Neural progenitor cell (in vitro differentiated cells): ENCODE data around the gene TREM1. TPM values are rescaled to one million over a fixed set of nuclear protein-coding genes. Genes with fewer than 3 reads are reported as not detected.
"Not testable (repeated sequence)": the region's sequence is repeated elsewhere in the genome, so short reads cannot be mapped to it uniquely, and the experiment has no call there.

ENCODE experiments used
- DNase-seq: peaks from one replicate; pipeline ENCODE4 v3.0.0-alpha.2; 2016; ENCODE audit warnings: low spot score
- H2AFZ ChIP-seq: fragments of 200-600 bp; sonication (generic); replicated peaks from 2 replicates; pipeline ENCODE4 v1.6.1; 2016; ENCODE audit warnings: antibody characterized with exemption
- H3F3A ChIP-seq: fragments of 200-600 bp; sonication (generic); 2 replicates; pipeline ENCODE4 v1.6.1; 2016; ENCODE audit warnings: antibody characterized with exemption, low read depth
- H3K27ac ChIP-seq: fragments of 200-600 bp; sonication (generic); 2 replicates; pipeline ENCODE4 v1.5.1; 2016; ENCODE audit warnings: mild to moderate bottlenecking
- H3K27me3 ChIP-seq: fragments of 200-600 bp; sonication (generic); 2 replicates; pipeline ENCODE4 v1.6.1; 2016; ENCODE audit warnings: mild to moderate bottlenecking, moderate library complexity
- H3K36me3 ChIP-seq: fragments of 200-600 bp; sonication (generic); 2 replicates; pipeline ENCODE4 v1.5.1; 2016
- H3K4me1 ChIP-seq: fragments of 200-600 bp; sonication (generic); 2 replicates; pipeline ENCODE4 v1.6.1; 2016; ENCODE audit warnings: mixed run types
- H3K4me2 ChIP-seq: fragments of 200-600 bp; sonication (generic); 2 replicates; pipeline ENCODE4 v1.6.1; 2016
- H3K4me3 ChIP-seq: fragments of 200-600 bp; sonication (generic); 2 replicates; pipeline ENCODE4 v1.5.1; 2016
- H3K79me2 ChIP-seq: fragments of 200-600 bp; sonication (generic); 2 replicates; pipeline ENCODE4 v1.6.1; 2016; ENCODE audit warnings: low read depth
- H3K9ac ChIP-seq: fragments of 200-600 bp; sonication (generic); 2 replicates; pipeline ENCODE4 v1.6.1; 2016
- H3K9me3 ChIP-seq: fragments of 200-600 bp; sonication (generic); 2 replicates; pipeline ENCODE4 v1.5.1; 2016; ENCODE audit warnings: low read depth
- H4K20me1 ChIP-seq: fragments of 200-600 bp; sonication (generic); 2 replicates; pipeline ENCODE4 v1.6.1; 2016; ENCODE audit warnings: low read depth
- H3K27ac Mint-ChIP-seq: 3 replicates; pipeline ENCODE4 v1.8.0; 2021; ENCODE audit warnings: mixed read lengths
- H3K27me3 Mint-ChIP-seq: 2 replicates; pipeline ENCODE4 v1.8.0; 2022; ENCODE audit warnings: low read depth, mild to moderate bottlenecking, inconsistent platforms, moderate library complexity, mixed read lengths; ENCODE audit not compliant: insufficient read depth
- H3K36me3 Mint-ChIP-seq: 3 replicates; pipeline ENCODE4 v1.8.0; 2021; ENCODE audit warnings: mixed read lengths
- H3K4me1 Mint-ChIP-seq: 3 replicates; pipeline ENCODE4 v1.8.0; 2021; ENCODE audit warnings: mixed read lengths
- H3K4me3 Mint-ChIP-seq: 3 replicates; pipeline ENCODE4 v1.8.0; 2021; ENCODE audit warnings: mild to moderate bottlenecking, moderate library complexity, mixed read lengths
- H3K9me3 Mint-ChIP-seq: 3 replicates; pipeline ENCODE4 v1.8.0; 2020; ENCODE audit warnings: mixed read lengths
- CTCF ChIP-seq: fragments of 200-600 bp; sonication (generic); IDR thresholded peaks from 2 replicates; pipeline ENCODE4 v1.5.1; 2017; ENCODE audit warnings: antibody characterized with exemption, mild to moderate bottlenecking
- EZH2 ChIP-seq: fragments of 200-600 bp; sonication (generic); IDR thresholded peaks from 2 replicates; pipeline ENCODE4 v1.6.1; 2017; ENCODE audit warnings: antibody characterized with exemption, mild to moderate bottlenecking, moderate library complexity
- EZH2phosphoT487 ChIP-seq: fragments of 200-600 bp; sonication (generic); IDR thresholded peaks from 2 replicates; pipeline ENCODE4 v1.6.1; 2017; ENCODE audit warnings: antibody characterized with exemption
- total RNA-seq: library from RNA; depleted of rRNA; stranded (reverse); fragments of >200 nt; gene quantifications from 2 replicates; pipeline ENCODE4 v1.2.3, GENCODE V29; 2015; ENCODE audit warnings: low replicate concordance

The TREM1 gene
- total RNA-seq, 1 donor from 2014 or later, result not detected

- Histone ChIP-seq H3K27ac (no peak overlapping the region), H3F3A (no peaks in the 10 kb centered on the region), H4K20me1 (no peaks in the 10 kb centered on the region), H3K79me2 (no peaks in the 10 kb centered on the region), H3K9me3 (peaks cover 9% of the 10 kb centered on the region), H3K4me1 (no peaks in the 10 kb centered on the region), H3K9ac (no peak overlapping the region), H3K36me3 (no peaks in the 10 kb centered on the region), H2AFZ (no peak overlapping the region), H3K4me2 (no peak overlapping the region), H3K27me3 (no peaks in the 10 kb centered on the region), H3K4me3 (no peak overlapping the region)
- no peak overlapping the region for H3K27ac Mint-ChIP-seq
- no peak for DNase-seq
- H3K4me3 Mint-ChIP-seq, result no peak overlapping the region
- no peak for TF ChIP-seq CTCF
- no peak for TF ChIP-seq EZH2phosphoT487
- no peak for TF ChIP-seq EZH2
- H3K36me3 Mint-ChIP-seq, result no peaks in the 10 kb centered on the region
- H3K9me3 Mint-ChIP-seq, result peaks cover 21% of the 10 kb centered on the region
- no peaks in the 10 kb centered on the region for H3K4me1 Mint-ChIP-seq
- peaks cover 8% of the 10 kb centered on the region for H3K27me3 Mint-ChIP-seq
Measured at GRCh38 chr6:41302638-41303037, 16.2 kb upstream of the TREM1 start.

GRCh38 chr6:41298785-41299502 lies 12.5 kb upstream of the TREM1 start:
- Histone ChIP-seq H3K4me2 (no peak overlapping the region), H2AFZ (no peak overlapping the region), H3F3A (no peaks in the 10 kb centered on the region), H3K79me2 (no peaks in the 10 kb centered on the region), H3K27ac (no peak overlapping the region), H4K20me1 (no peaks in the 10 kb centered on the region), H3K9me3 (peaks cover 9% of the 10 kb centered on the region), H3K9ac (no peak overlapping the region), H3K36me3 (no peaks in the 10 kb centered on the region), H3K27me3 (no peaks in the 10 kb centered on the region), H3K4me3 (no peak overlapping the region), H3K4me1 (no peaks in the 10 kb centered on the region)
- no peak for DNase-seq
- Mint-ChIP-seq H3K4me3 (no peak overlapping the region), H3K9me3 (peaks cover 34% of the 10 kb centered on the region), H3K27ac (no peak overlapping the region), H3K4me1 (peaks cover 15% of the 10 kb centered on the region), H3K27me3 (peaks cover 3% of the 10 kb centered on the region), H3K36me3 (no peaks in the 10 kb centered on the region)
- TF ChIP-seq CTCF, result no peak
- TF ChIP-seq EZH2, result no peak
- no peak for TF ChIP-seq EZH2phosphoT487

- not testable (repeated sequence) for H3F3A ChIP-seq, H3K27ac ChIP-seq, H3K4me1 ChIP-seq, H3K4me3 Mint-ChIP-seq, H3K9me3 ChIP-seq, DNase-seq, H3K27me3 Mint-ChIP-seq, H3K27me3 ChIP-seq, H2AFZ ChIP-seq, H3K36me3 Mint-ChIP-seq, H3K79me2 ChIP-seq, H3K4me3 ChIP-seq, H3K36me3 ChIP-seq, H3K9ac ChIP-seq, H4K20me1 ChIP-seq, H3K4me2 ChIP-seq, H3K27ac Mint-ChIP-seq
- Mint-ChIP-seq H3K4me1 (peaks cover 22% of the 10 kb centered on the region), H3K9me3 (peaks cover 31% of the 10 kb centered on the region)
Measured at GRCh38 chr6:41297248-41297647, 10.8 kb upstream of the TREM1 start.

- no peaks in the 10 kb centered on the region for H3K27me3 Mint-ChIP-seq
- no peak overlapping the region for H3K4me3 Mint-ChIP-seq
- no peaks in the 10 kb centered on the region for H3K36me3 ChIP-seq
- H3K4me1 Mint-ChIP-seq, result peaks cover 35% of the 10 kb centered on the region
- H3K4me2 ChIP-seq, result no peak overlapping the region
- no peak overlapping the region for H3K4me3 ChIP-seq
- H3K27ac Mint-ChIP-seq, result no peak overlapping the region
- H2AFZ ChIP-seq, result no peak overlapping the region
- no peak for DNase-seq
- no peaks in the 10 kb centered on the region for H3F3A ChIP-seq
- H3K4me1 ChIP-seq, result no peaks in the 10 kb centered on the region
- H3K36me3 Mint-ChIP-seq, result no peaks in the 10 kb centered on the region
- H3K27me3 ChIP-seq, result no peaks in the 10 kb centered on the region
- H3K9ac ChIP-seq, result no peak overlapping the region
- H4K20me1 ChIP-seq, result no peaks in the 10 kb centered on the region
- H3K9me3 ChIP-seq, result no peaks in the 10 kb centered on the region
- H3K79me2 ChIP-seq, result no peaks in the 10 kb centered on the region
- peaks cover 20% of the 10 kb centered on the region for H3K9me3 Mint-ChIP-seq
- no peak overlapping the region for H3K27ac ChIP-seq
- TF ChIP-seq EZH2phosphoT487 (no peak), CTCF (no peak), EZH2 (no peak)
Measured at GRCh38 chr6:41294214-41294872, 7.9 kb upstream of the TREM1 start.
